ENCODE results near the gene CCL25. TPM values are rescaled to one million over a fixed set of nuclear protein-coding genes. Genes with fewer than 3 reads are reported as not detected.
"Not testable (repeated sequence)": the region's sequence is repeated elsewhere in the genome, so short reads cannot be mapped to it uniquely, and the experiment has no call there.

Gene CCL25
- total RNA-seq, 4 donors from 2014 or later = not detected

- H3K4me1 ChIP-seq = no peaks in the 10 kb centered on the region
- 86 to 94% methylated on average over 1 to 4 of the region's 4 CpGs for WGBS, 2 donors (ENCODE audit: low coverage in 1 of 2)
- TF ChIP-seq EP300 (IDR thresholded peaks at IDR 0.05; ENCODE audit: low read depth) (no peak), POLR2AphosphoS5 (IDR thresholded peaks at IDR 0.05) (no peak), CTCF (IDR thresholded peaks at IDR 0.05) (no peak)
- H3K27ac ChIP-seq = no peak overlapping the region
- no peaks in the 10 kb centered on the region for H3K36me3 ChIP-seq
- H3K4me3 ChIP-seq = no peak overlapping the region
- in situ Hi-C loops (cut with MboI; ENCODE audit: low pct_ligation_motif_present in 1 of 4, low pct_unique_long_range_greater_than_20kb in 1 of 4, low sequenced_read_pairs in 3 of 4) (no loop called here), intact Hi-C loops (cut with DNase I; ENCODE audit: low total_unique reads) (no loop called here)
- no peaks in the 10 kb centered on the region for H3K27me3 ChIP-seq
- no peak for DNase-seq
- peaks cover 0 to under 1% of the 10 kb centered on the region in 2 donors for H3K9me3 ChIP-seq
Observed at GRCh38 chr19:8101311-8101710, 48.8 kb downstream of the CCL25 start.

GRCh38 chr19:8101910-8102309 lies 49.4 kb downstream of the CCL25 start:
- H3K27ac ChIP-seq; H3K4me3 ChIP-seq; intact Hi-C loops (cut with DNase I; ENCODE audit: low total_unique reads); H3K27me3 ChIP-seq; H3K9me3 ChIP-seq; in situ Hi-C loops (cut with MboI; ENCODE audit: low pct_ligation_motif_present in 1 of 4, low pct_unique_long_range_greater_than_20kb in 1 of 4, low sequenced_read_pairs in 3 of 4); H3K36me3 ChIP-seq; H3K4me1 ChIP-seq; DNase-seq: not testable (repeated sequence)
- 77 to 82% methylated on average over 8 to 12 of the region's 12 CpGs for WGBS, 2 donors (ENCODE audit: low coverage in 1 of 2)

GRCh38 chr19:8105471-8105870 lies 52.9 kb downstream of the CCL25 start:
- intact Hi-C loops (cut with DNase I; ENCODE audit: low total_unique reads) (no loop called here), in situ Hi-C loops (cut with MboI; ENCODE audit: low pct_ligation_motif_present in 1 of 4, low pct_unique_long_range_greater_than_20kb in 1 of 4, low sequenced_read_pairs in 3 of 4) (no loop called here)
- Histone ChIP-seq H3K4me3 (no peak overlapping the region), H3K27ac (no peak overlapping the region), H3K4me1 (no peaks in the 10 kb centered on the region), H3K36me3 (no peaks in the 10 kb centered on the region), H3K27me3 (no peaks in the 10 kb centered on the region), H3K9me3 (no peaks in the 10 kb centered on the region)
- DNase-seq = no peak
- 63 to 65% methylated on average over 2 of the region's 2 CpGs for WGBS, 2 donors (ENCODE audit: low coverage in 1 of 2)
- no peak for TF ChIP-seq EP300 (IDR thresholded peaks at IDR 0.05; ENCODE audit: low read depth)
- no peak for TF ChIP-seq POLR2A (IDR thresholded peaks at IDR 0.05)
- no peak for TF ChIP-seq POLR2AphosphoS5 (IDR thresholded peaks at IDR 0.05)
- no peak for TF ChIP-seq CTCF (IDR thresholded peaks at IDR 0.05)

- Histone ChIP-seq H3K27ac (no peak overlapping the region), H3K4me3 (no peak overlapping the region), H3K27me3 (no peaks in the 10 kb centered on the region), H3K4me1 (no peaks in the 10 kb centered on the region), H3K9me3 (no peaks in the 10 kb centered on the region), H3K36me3 (no peaks in the 10 kb centered on the region)
- 62 to 72% methylated on average over 2 of the region's 2 CpGs for WGBS, 2 donors (ENCODE audit: low coverage in 1 of 2)
- in situ Hi-C loops (cut with MboI; ENCODE audit: low pct_ligation_motif_present in 1 of 4, low pct_unique_long_range_greater_than_20kb in 1 of 4, low sequenced_read_pairs in 3 of 4) (no loop called here), intact Hi-C loops (cut with DNase I; ENCODE audit: low total_unique reads) (no loop called here)
- TF ChIP-seq CTCF (IDR thresholded peaks at IDR 0.05) (no peak), POLR2AphosphoS5 (IDR thresholded peaks at IDR 0.05) (no peak), POLR2A (IDR thresholded peaks at IDR 0.05) (no peak), EP300 (IDR thresholded peaks at IDR 0.05; ENCODE audit: low read depth) (no peak)
- no peak for DNase-seq
Observed at GRCh38 chr19:8107301-8107903, 54.8 kb downstream of the CCL25 start.

Measured in transverse colon (tissue), 4 donors.